SJSA1 (cell line): Measurements from ENCODE around the gene FER. TPM values are rescaled to one million over a fixed set of nuclear protein-coding genes. Genes with fewer than 3 reads are reported as not detected.
"Not testable (repeated sequence)": the region's sequence is repeated elsewhere in the genome, so short reads cannot be mapped to it uniquely, and the experiment has no call there.

Experiments
- DNase-seq, 2 experiments: peaks; one replicate each; pipeline ENCODE4 v3.0.0-alpha.2; 2015 to 2020; ENCODE audit warnings: low spot score in 2 of 2, low read depth in 1 of 2
- H3K27ac ChIP-seq: fragments of 250-450 bp; sonication (Bioruptor Pico); 2 replicates; pipeline ENCODE4 v1.5.1; 2020; ENCODE audit warnings: mild to moderate bottlenecking, moderate library complexity
- H3K27me3 ChIP-seq: fragments of 250-450 bp; sonication (Bioruptor Pico); replicated peaks from 2 replicates; pipeline ENCODE4 v1.5.1; 2020; ENCODE audit warnings: mild to moderate bottlenecking, moderate library complexity
- H3K36me3 ChIP-seq: fragments of 250-450 bp; sonication (Bioruptor Pico); 2 replicates; pipeline ENCODE4 v1.5.1; 2020; ENCODE audit warnings: mild to moderate bottlenecking
- H3K4me1 ChIP-seq: fragments of 250-450 bp; sonication (Bioruptor Pico); replicated peaks from 2 replicates; pipeline ENCODE4 v1.6.1; 2021; ENCODE audit warnings: mild to moderate bottlenecking
- H3K4me3 ChIP-seq: fragments of 250-450 bp; sonication (Bioruptor Pico); 2 replicates; pipeline ENCODE4 v1.5.1; 2020; ENCODE audit warnings: mild to moderate bottlenecking
- H3K9me3 ChIP-seq: fragments of 250-450 bp; sonication (Bioruptor Pico); replicated peaks from 2 replicates; pipeline ENCODE4 v1.5.1; 2020; ENCODE audit warnings: mild to moderate bottlenecking
- total RNA-seq: library from RNA; depleted of rRNA; stranded (reverse); fragments of >200 nt; shearing (Covaris generic); gene quantifications from 2 replicates; pipeline ENCODE4 v1.2.3, GENCODE V29; 2014

The FER gene
- total RNA-seq, 1 experiment from 2014 or later: 31.2 TPM

GRCh38 chr5:108997720-108998119, 250.0 kb downstream of the FER start:
- H3K27ac ChIP-seq: no peak overlapping the region
- H3K4me3 ChIP-seq: no peak overlapping the region
- no peak for DNase-seq

DNA sequence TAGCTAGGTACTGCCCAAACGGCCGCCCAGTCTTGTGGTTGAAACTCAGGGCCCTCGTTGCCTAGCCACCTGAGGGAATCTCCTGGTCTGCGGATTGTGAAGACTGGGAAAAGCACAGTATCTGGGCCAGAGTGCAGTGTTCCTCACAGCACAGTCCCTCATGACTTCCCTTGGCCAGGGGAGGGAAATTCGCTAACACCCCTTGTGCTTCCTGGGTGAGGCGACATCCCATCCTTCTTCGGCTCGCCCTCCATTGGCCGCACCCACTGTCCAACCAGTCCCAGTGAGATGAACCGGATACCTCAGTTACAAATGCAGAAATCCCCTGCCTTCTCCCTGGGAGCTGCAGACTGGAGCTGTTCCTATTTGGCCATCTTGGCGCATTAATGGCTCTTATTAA, 250.5 kb downstream of the FER start:
- no peak overlapping the region for H3K4me3 ChIP-seq
- no peaks in the 10 kb centered on the region for H3K36me3 ChIP-seq
- H3K4me1 ChIP-seq: no peaks in the 10 kb centered on the region
- peaks cover 2% of the 10 kb centered on the region; the same call in 1 of the 2 replicates for H3K9me3 ChIP-seq
- no peak for DNase-seq
- no peak overlapping the region for H3K27ac ChIP-seq
- no peaks in the 10 kb centered on the region for H3K27me3 ChIP-seq

More at GRCh38 chr5:108997720-108998119, 250.0 kb downstream of the FER start:
- no peaks in the 10 kb centered on the region for H3K4me1 ChIP-seq
- H3K27me3 ChIP-seq: no peaks in the 10 kb centered on the region
- H3K9me3 ChIP-seq: peaks cover 2% of the 10 kb centered on the region; the same call in 1 of the 2 replicates
- no peaks in the 10 kb centered on the region for H3K36me3 ChIP-seq

- Histone ChIP-seq H3K36me3 (no peaks in the 10 kb centered on the region), H3K4me3 (no peak overlapping the region), H3K27ac (no peak overlapping the region), H3K27me3 (no peaks in the 10 kb centered on the region), H3K4me1 (no peaks in the 10 kb centered on the region), H3K9me3 (no peaks in the 10 kb centered on the region)
- DNase-seq: no peak
Measured at GRCh38 chr5:109003928-109004327, 256.2 kb downstream of the FER start.

DNA sequence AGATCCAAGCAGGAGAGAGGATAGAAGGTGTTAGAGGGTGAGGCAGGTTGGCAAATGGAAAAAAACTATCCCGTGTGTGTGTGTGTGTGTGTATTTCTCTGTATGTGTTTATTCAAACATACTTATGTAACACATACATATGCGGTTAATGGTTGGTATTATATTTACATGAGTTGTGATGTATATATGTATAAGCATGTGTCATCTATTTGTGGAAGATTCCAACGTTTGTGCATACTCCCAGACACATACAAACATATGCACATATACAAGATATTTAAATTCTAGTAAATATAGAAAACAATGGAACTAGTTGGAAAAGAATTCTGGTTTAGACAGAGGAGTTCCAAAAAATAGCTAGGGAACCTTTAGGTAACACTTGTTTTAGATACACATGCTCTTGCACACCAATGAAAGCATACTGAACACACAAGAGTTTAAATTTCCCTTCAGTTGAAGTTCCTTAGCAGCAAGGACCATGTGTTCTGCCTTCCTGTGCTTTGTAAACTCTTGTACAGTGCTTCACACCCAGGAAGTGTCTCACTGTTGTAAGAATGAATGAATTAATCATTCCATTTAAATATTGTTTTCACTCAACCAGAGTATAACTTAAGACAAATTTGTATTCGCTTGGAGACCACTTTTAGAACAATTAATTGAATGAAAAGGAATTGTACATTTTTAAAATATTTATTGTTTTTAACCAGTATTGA, 257.8 kb downstream of the FER start:
- no peak for DNase-seq
- Histone ChIP-seq H3K4me1 (no peaks in the 10 kb centered on the region), H3K4me3 (no peak overlapping the region), H3K9me3 (no peaks in the 10 kb centered on the region), H3K27me3 (no peaks in the 10 kb centered on the region), H3K36me3 (no peaks in the 10 kb centered on the region), H3K27ac (no peak overlapping the region)

GRCh38 chr5:109006129-109006528, 258.4 kb downstream of the FER start:
- no peaks in the 10 kb centered on the region for H3K27me3 ChIP-seq
- no peak for DNase-seq
- no peaks in the 10 kb centered on the region for H3K36me3 ChIP-seq

GRCh38 chr5:109016300-109016699, 268.6 kb downstream of the FER start:
- H3K27me3 ChIP-seq: no peaks in the 10 kb centered on the region; the same call in 1 of the 2 replicates
- H3K4me3 ChIP-seq: no peak overlapping the region
- H3K9me3 ChIP-seq: no peaks in the 10 kb centered on the region
- DNase-seq: no peak
- H3K36me3 ChIP-seq: no peaks in the 10 kb centered on the region
- no peaks in the 10 kb centered on the region for H3K4me1 ChIP-seq
- H3K27ac ChIP-seq: no peak overlapping the region

More at GRCh38 chr5:109006129-109006528, 258.4 kb downstream of the FER start:
- Histone ChIP-seq H3K4me1 (no peaks in the 10 kb centered on the region), H3K4me3 (no peak overlapping the region), H3K9me3 (no peaks in the 10 kb centered on the region), H3K27ac (no peak overlapping the region)

DNA sequence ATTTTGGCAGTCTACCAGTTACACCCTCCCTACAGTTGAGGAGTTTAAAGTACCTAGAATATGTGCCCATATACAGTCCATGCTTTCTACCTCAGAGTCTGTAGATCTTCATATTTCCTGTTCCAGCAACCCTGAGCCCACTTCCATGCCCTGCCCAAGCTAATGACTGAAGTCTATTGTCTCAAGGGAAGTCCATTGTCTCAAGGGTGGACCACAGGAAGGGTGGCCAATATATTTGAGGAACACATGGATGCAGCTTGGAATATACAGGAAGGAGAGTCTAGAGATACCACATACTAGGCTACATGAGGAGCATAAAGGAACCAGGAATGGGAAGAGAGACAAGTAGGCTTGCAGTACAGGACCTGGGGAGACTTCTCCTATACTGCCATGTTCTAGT, 274.4 kb downstream of the FER start:
- no peak overlapping the region for H3K27ac ChIP-seq
- H3K36me3 ChIP-seq: no peaks in the 10 kb centered on the region; the same call in 1 of the 2 replicates
- no peaks in the 10 kb centered on the region for H3K9me3 ChIP-seq
- no peaks in the 10 kb centered on the region for H3K4me1 ChIP-seq
- DNase-seq: no peak
- H3K4me3 ChIP-seq: no peak overlapping the region
- H3K27me3 ChIP-seq: no peaks in the 10 kb centered on the region; the same call in 1 of the 2 replicates

DNA sequence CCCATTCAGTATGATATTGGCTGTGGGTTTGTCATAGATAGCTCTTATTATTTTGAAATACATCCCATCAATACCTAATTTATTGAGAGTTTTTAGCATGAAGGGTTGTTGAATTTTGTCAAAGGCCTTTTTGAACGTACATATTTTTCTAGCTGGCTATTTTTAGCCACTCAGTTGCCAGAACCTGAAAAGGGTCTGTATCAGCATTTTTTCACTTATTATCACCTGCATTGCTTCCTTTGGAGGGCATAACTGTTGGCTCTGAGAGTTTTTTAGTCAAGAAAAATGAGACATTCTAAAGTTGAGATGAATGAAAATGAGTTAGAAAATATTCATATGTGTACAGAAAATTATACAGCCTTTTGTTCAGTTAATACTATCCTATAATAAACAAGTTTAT, 278.0 kb downstream of the FER start:
- not testable (repeated sequence) for H3K27me3 ChIP-seq, H3K4me3 ChIP-seq, H3K9me3 ChIP-seq, H3K36me3 ChIP-seq, H3K4me1 ChIP-seq, DNase-seq, H3K27ac ChIP-seq

DNA sequence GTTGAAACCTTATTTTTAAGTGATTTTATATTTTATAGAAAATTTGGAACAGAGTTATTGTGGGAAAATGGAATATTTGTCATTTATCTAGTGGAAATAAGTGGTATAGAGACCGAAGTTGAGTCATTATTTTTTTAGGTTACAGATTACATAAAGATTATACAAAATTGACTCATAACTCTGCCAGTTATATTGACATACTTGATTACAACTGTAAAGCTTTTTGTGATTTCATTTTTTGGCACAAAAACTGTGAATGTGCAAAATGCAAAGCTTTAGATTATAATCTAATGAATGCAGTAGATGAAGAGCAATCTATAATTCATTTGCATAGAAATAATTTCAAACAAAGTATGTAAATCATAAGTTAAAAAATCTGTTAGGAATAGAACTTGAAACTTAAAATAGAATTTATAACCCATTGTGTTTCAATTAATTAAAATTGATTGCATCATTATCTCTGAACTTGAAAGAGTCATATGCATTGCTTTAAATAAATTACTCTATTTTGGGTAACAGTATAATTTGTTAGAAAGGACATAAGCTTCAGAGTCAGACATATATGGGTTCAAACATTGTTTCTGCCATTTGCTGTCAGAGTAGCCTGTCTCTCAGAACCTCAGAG, 280.4 kb downstream of the FER start:
- no peak for DNase-seq
- Histone ChIP-seq H3K4me1 (no peaks in the 10 kb centered on the region), H3K27me3 (no peaks in the 10 kb centered on the region), H3K27ac (no peak overlapping the region), H3K9me3 (no peaks in the 10 kb centered on the region), H3K4me3 (no peak overlapping the region), H3K36me3 (no peaks in the 10 kb centered on the region; the same call in 1 of the 2 replicates)

GRCh38 chr5:109028608-109029299, 281.1 kb downstream of the FER start:
- no peaks in the 10 kb centered on the region; the same call in 1 of the 2 replicates for H3K36me3 ChIP-seq
- no peaks in the 10 kb centered on the region for H3K4me1 ChIP-seq
- no peak overlapping the region for H3K27ac ChIP-seq
- H3K27me3 ChIP-seq: no peaks in the 10 kb centered on the region
- H3K4me3 ChIP-seq: no peak overlapping the region
- no peaks in the 10 kb centered on the region for H3K9me3 ChIP-seq
- DNase-seq: no peak

- Histone ChIP-seq H3K4me1 (no peaks in the 10 kb centered on the region), H3K4me3 (no peak overlapping the region), H3K27ac (no peak overlapping the region), H3K27me3 (no peaks in the 10 kb centered on the region), H3K9me3 (no peaks in the 10 kb centered on the region), H3K36me3 (no peaks in the 10 kb centered on the region)
- no peak for DNase-seq
Measured at GRCh38 chr5:109029847-109030246, 282.1 kb downstream of the FER start.

- Histone ChIP-seq H3K27me3 (no peaks in the 10 kb centered on the region), H3K9me3 (no peaks in the 10 kb centered on the region), H3K36me3 (no peaks in the 10 kb centered on the region), H3K4me1 (no peaks in the 10 kb centered on the region), H3K27ac (no peak overlapping the region), H3K4me3 (no peak overlapping the region)
- no peak for DNase-seq
Measured at GRCh38 chr5:109030360-109031143, 282.9 kb downstream of the FER start.

DNA sequence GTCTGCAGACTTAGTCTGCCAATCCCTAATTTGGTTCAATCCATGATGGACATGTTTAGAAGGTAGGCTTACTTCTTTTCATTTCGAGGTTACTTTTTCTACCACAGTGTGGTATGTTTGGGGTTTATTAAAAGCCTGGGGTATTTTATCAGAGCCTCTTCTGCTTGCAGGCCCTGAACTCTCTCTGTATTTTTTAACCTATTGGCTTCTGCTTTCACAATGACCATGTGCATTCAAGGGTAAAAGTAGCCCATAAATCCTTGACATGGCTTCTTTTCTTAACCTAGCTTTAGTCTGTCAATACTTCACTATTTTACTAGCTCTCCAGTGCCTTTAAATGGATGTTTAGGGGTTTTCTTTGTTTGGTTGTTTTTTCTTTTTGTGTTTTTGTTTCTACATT, 286.6 kb downstream of the FER start:
- H3K27me3 ChIP-seq: no peaks in the 10 kb centered on the region
- no peaks in the 10 kb centered on the region for H3K9me3 ChIP-seq
- H3K27ac ChIP-seq: no peak overlapping the region
- no peaks in the 10 kb centered on the region for H3K36me3 ChIP-seq
- no peak for DNase-seq
- H3K4me3 ChIP-seq: no peak overlapping the region
- H3K4me1 ChIP-seq: no peaks in the 10 kb centered on the region
